CD14-positive monocyte (primary cell): Measurements from ENCODE around the gene CCS. TPM values are rescaled to one million over a fixed set of nuclear protein-coding genes. Genes with fewer than 3 reads are reported as not detected.

ENCODE experiments used
- DNase-seq, 3 donors: peaks; one replicate each; pipeline ENCODE4 v3.0.0-alpha.2; 2011 to 2022
- H2AFZ ChIP-seq: 2 replicates; pipeline ENCODE4 v1.6.0; 2012; ENCODE audit warnings: mild to moderate bottlenecking, low read depth, low read length, inconsistent platforms; ENCODE audit not compliant: insufficient read depth, poor library complexity, severe bottlenecking
- H3K27ac ChIP-seq, 2 donors: 1 replicate in 1 of 2; 2 replicates in 1 of 2; pipeline ENCODE4 v1.5.1; 2012 to 2013; ENCODE audit warnings: low read length in 2 of 2, control low read depth in 1 of 2, inconsistent platforms in 1 of 2, low read depth in 1 of 2, mild to moderate bottlenecking in 1 of 2
- H3K27me3 ChIP-seq, 2 donors: one replicate each; pipeline versions ENCODE4 v1.6.0 to v1.6.1; 2011 to 2013; ENCODE audit warnings: low read length in 2 of 2; ENCODE audit not compliant: control insufficient read depth in 2 of 2, insufficient read depth in 2 of 2
- H3K36me3 ChIP-seq, 2 donors: replicated peaks in 1 of 2; 1 replicate in 1 of 2; 2 replicates in 1 of 2; pipeline versions ENCODE4 v1.5.1 to v1.6.1; 2012 to 2013; ENCODE audit warnings: low read length in 2 of 2, control low read depth in 1 of 2, inconsistent platforms in 1 of 2, mild to moderate bottlenecking in 1 of 2; ENCODE audit not compliant: insufficient read depth in 2 of 2, control insufficient read depth in 1 of 2
- H3K4me1 ChIP-seq, 2 donors: 1 replicate in 1 of 2; 2 replicates in 1 of 2; pipeline versions ENCODE4 v1.5.1 to v1.6.1; 2012 to 2013; ENCODE audit warnings: low read length in 2 of 2, control low read depth in 1 of 2, inconsistent platforms in 1 of 2, mild to moderate bottlenecking in 1 of 2, moderate library complexity in 1 of 2; ENCODE audit not compliant: insufficient read depth in 2 of 2, control insufficient read depth in 1 of 2
- H3K4me2 ChIP-seq: replicated peaks from 2 replicates; pipeline ENCODE3; 2012; ENCODE audit warnings: low read length, moderate library complexity, mild to moderate bottlenecking; ENCODE audit not compliant: poor library complexity, severe bottlenecking; ENCODE audit errors: extremely low read depth
- H3K4me3 ChIP-seq, 3 experiments: fragments of 200-600 bp in 1 of 3; sonication (generic) in 1 of 3; replicated peaks in 1 of 3; 1 replicate in 2 of 3; 2 replicates in 1 of 3; pipeline ENCODE4 v1.5.1; 2011 to 2013; ENCODE audit warnings: low read length in 3 of 3, mild to moderate bottlenecking in 3 of 3, control low read depth in 2 of 3, low read depth in 2 of 3, inconsistent platforms in 1 of 3, moderate library complexity in 1 of 3
- H3K79me2 ChIP-seq: 2 replicates; pipeline ENCODE4 v1.6.0; 2012; ENCODE audit warnings: mild to moderate bottlenecking, control low read depth, inconsistent platforms, low read length, moderate library complexity; ENCODE audit not compliant: insufficient read depth
- H3K9ac ChIP-seq: 2 replicates; pipeline ENCODE4 v1.6.0; 2017; ENCODE audit warnings: low read length, mild to moderate bottlenecking; ENCODE audit not compliant: insufficient read depth, poor library complexity, severe bottlenecking
- H3K9me3 ChIP-seq, 2 donors: replicated peaks in 1 of 2; 1 replicate in 1 of 2; 2 replicates in 1 of 2; pipeline versions ENCODE4 v1.5.1 to v1.6.1; 2012 to 2013; ENCODE audit warnings: low read length in 2 of 2, control low read depth in 1 of 2; ENCODE audit not compliant: control insufficient read depth in 1 of 2, insufficient read depth in 1 of 2
- H4K20me1 ChIP-seq: 2 replicates; pipeline ENCODE4 v1.6.0; 2012; ENCODE audit warnings: mild to moderate bottlenecking, low read length, control low read depth, moderate library complexity; ENCODE audit not compliant: insufficient read depth
- H3K27ac Mint-ChIP-seq, 7 donors: one replicate each; pipeline ENCODE4 v1.8.0; 2020; ENCODE audit warnings: mild to moderate bottlenecking in 7 of 7, mixed read lengths in 7 of 7, moderate library complexity in 6 of 7, inconsistent platforms in 2 of 7
- H3K27me3 Mint-ChIP-seq, 3 donors: one replicate each; pipeline ENCODE4 v1.8.0; 2021 to 2022; ENCODE audit warnings: low read depth in 3 of 3, mild to moderate bottlenecking in 3 of 3, mixed read lengths in 3 of 3, moderate library complexity in 3 of 3, inconsistent platforms in 1 of 3
- H3K36me3 Mint-ChIP-seq, 2 donors: one replicate each; pipeline ENCODE4 v1.8.0; 2020; ENCODE audit warnings: mixed read lengths in 2 of 2, inconsistent platforms in 1 of 2, mild to moderate bottlenecking in 1 of 2
- H3K4me1 Mint-ChIP-seq: one replicate; pipeline ENCODE4 v1.8.0; 2020; ENCODE audit warnings: mild to moderate bottlenecking, mixed read lengths
- H3K4me3 Mint-ChIP-seq, 2 donors: one replicate each; pipeline ENCODE4 v1.8.0; 2020; ENCODE audit warnings: mild to moderate bottlenecking in 2 of 2, mixed read lengths in 2 of 2, moderate library complexity in 1 of 2
- H3K9me3 Mint-ChIP-seq, 7 donors: one replicate each; pipeline ENCODE4 v1.8.0; 2020 to 2022; ENCODE audit warnings: mixed read lengths in 7 of 7, mild to moderate bottlenecking in 6 of 7, moderate library complexity in 6 of 7, inconsistent platforms in 2 of 7
- CTCF ChIP-seq: fragments of 200-600 bp; IDR thresholded peaks from one replicate; pipeline ENCODE4 v1.8.0; 2022; ENCODE audit warnings: antibody characterized with exemption, mild to moderate bottlenecking
- WGBS: methylation state at CpG from one replicate; pipeline ENCODE4 v1.1.5; 2013; ENCODE audit warnings: missing lambda C conversion rate; ENCODE audit not compliant: insufficient coverage; 5-methylcytosine and 5-hydroxymethylcytosine counted together
- intact Hi-C, 2 donors: fragments of 100-400 bp; cut with micrococcal nuclease; formaldehyde crosslinking; loops; one replicate each; pipeline versions ENCODE4 v1.15.0 to v1.15.1; 2023
- polyA plus RNA-seq, 3 donors: library from polyadenylated mRNA; depleted of rRNA in 1 of 3; unstranded in 2 of 3; stranded (reverse) in 1 of 3; fragments of 300-500 nt in 2 of 3; fragments of >200 nt in 1 of 3; fragmentation: Illumina TruSeq in 2 of 3; gene quantifications; 1 replicate in 2 of 3; 2 replicates in 1 of 3; pipeline ENCODE4 v1.2.3, GENCODE V29; 2012 to 2021

The CCS gene
- polyA plus RNA-seq, 3 donors: 26.9 to 67.9 (median 37.0) TPM

GRCh38 chr11:66549696-66550095 lies 43.3 kb upstream of the CCS start:
- Histone ChIP-seq H3K4me1 (peaks cover 17 to 21% of the 10 kb centered on the region in 2 donors), H3K4me2 (no peak overlapping the region), H3K9me3 (no peaks in the 10 kb centered on the region), H3K27ac (no peak overlapping the region), H3K36me3 (no peaks in the 10 kb centered on the region), H4K20me1 (no peaks in the 10 kb centered on the region), H3K27me3 (peaks cover 0 to 18% of the 10 kb centered on the region in 2 donors), H3K79me2 (peaks cover 10% of the 10 kb centered on the region), H3K4me3 (no peak overlapping the region), H2AFZ (no peak overlapping the region), H3K9ac (no peak overlapping the region)
- Mint-ChIP-seq H3K27ac (no peak overlapping the region), H3K9me3 (peaks cover 0 to 2% (median 0%) of the 10 kb centered on the region in 7 donors), H3K36me3 (no peaks in the 10 kb centered on the region), H3K27me3 (peaks cover 20 to 35% (median 24%) of the 10 kb centered on the region in 3 donors), H3K4me1 (peaks cover 12% of the 10 kb centered on the region), H3K4me3 (peak overlapping the region in 1 of 2 donors; percentile 37)
- DNase-seq: no peak
- no peak for TF ChIP-seq CTCF
- intact Hi-C loops: no loop called here
- no CpG with 5 or more reads among the region's 3 CpGs for WGBS

GRCh38 chr11:66550887-66551286 lies 42.1 kb upstream of the CCS start:
- WGBS: 98% methylated on average over 4 of the region's 4 CpGs
- H3K27me3 Mint-ChIP-seq: peaks cover 20 to 36% (median 26%) of the 10 kb centered on the region in 3 donors
- no peak for TF ChIP-seq CTCF

More at GRCh38 chr11:66550887-66551286, 42.1 kb upstream of the CCS start:
- Histone ChIP-seq H4K20me1 (no peaks in the 10 kb centered on the region), H3K4me2 (no peak overlapping the region), H3K9ac (no peak overlapping the region), H3K79me2 (no peaks in the 10 kb centered on the region), H3K36me3 (no peaks in the 10 kb centered on the region), H3K4me3 (no peak overlapping the region), H2AFZ (no peak overlapping the region), H3K9me3 (no peaks in the 10 kb centered on the region), H3K4me1 (peaks cover 8 to 10% of the 10 kb centered on the region in 2 donors), H3K27ac (no peak overlapping the region), H3K27me3 (peaks cover 0 to 18% of the 10 kb centered on the region in 2 donors)
- DNase-seq: no peak
- Mint-ChIP-seq H3K9me3 (peaks cover 0 to 2% (median 0%) of the 10 kb centered on the region in 7 donors), H3K4me1 (peaks cover 6% of the 10 kb centered on the region), H3K36me3 (no peaks in the 10 kb centered on the region), H3K27ac (no peak overlapping the region), H3K4me3 (no peak overlapping the region)
- intact Hi-C loops: no loop called here
